Neural cell (in vitro differentiated cells): ENCODE data around the gene LATS2. TPM values are rescaled to one million over a fixed set of nuclear protein-coding genes. Genes with fewer than 3 reads are reported as not detected.

ENCODE experiments used
- H2AFZ ChIP-seq: fragments of 200-600, 300-800 bp; sonication (generic), shearing (Covaris generic); 2 replicates; pipeline ENCODE4 v1.6.0; 2014; ENCODE audit warnings: low read depth, mild to moderate bottlenecking, antibody characterized with exemption, low read length, moderate library complexity
- H3F3A ChIP-seq: fragments of 200-600 bp; shearing (Covaris generic); 2 replicates; pipeline ENCODE4 v1.6.1; 2016; ENCODE audit warnings: mild to moderate bottlenecking, moderate library complexity, mixed read lengths, antibody characterized with exemption, low read length; ENCODE audit not compliant: insufficient read depth, poor library complexity, severe bottlenecking
- H3K27ac ChIP-seq: fragments of 200-600, 300-800 bp; sonication (generic), shearing (Covaris generic); 2 replicates; pipeline ENCODE4 v1.5.1; 2014; ENCODE audit warnings: mild to moderate bottlenecking, low read length, moderate library complexity
- H3K27me3 ChIP-seq: fragments of 300-800, 200-600 bp; sonication (generic), shearing (Covaris generic); 2 replicates; pipeline ENCODE4 v1.6.0; 2014; ENCODE audit warnings: mild to moderate bottlenecking, low read depth, low read length, moderate library complexity; ENCODE audit not compliant: insufficient read depth
- H3K36me3 ChIP-seq: fragments of 300-800, 200-600 bp; sonication (generic), shearing (Covaris generic); 2 replicates; pipeline ENCODE4 v1.5.1; 2014; ENCODE audit warnings: mild to moderate bottlenecking, antibody characterized with exemption, low read length, moderate library complexity; ENCODE audit not compliant: insufficient read depth
- H3K4me2 ChIP-seq: fragments of 300-800, 200-600 bp; sonication (generic), shearing (Covaris generic); 2 replicates; pipeline ENCODE4 v1.6.0; 2014; ENCODE audit warnings: mild to moderate bottlenecking, low read length
- H3K4me3 ChIP-seq: fragments of 300-800, 200-600 bp; sonication (generic), shearing (Covaris generic); 2 replicates; pipeline ENCODE4 v1.5.1; 2014; ENCODE audit warnings: mild to moderate bottlenecking, low read length, moderate library complexity
- H3K79me2 ChIP-seq: fragments of 200-600 bp; shearing (Covaris generic); replicated peaks from 2 replicates; pipeline ENCODE4 v1.6.0; 2014; ENCODE audit warnings: mild to moderate bottlenecking, low read length, moderate library complexity; ENCODE audit not compliant: insufficient read depth
- H3K9ac ChIP-seq: fragments of 300-800, 200-600 bp; sonication (generic), shearing (Covaris generic); 2 replicates; pipeline ENCODE4 v1.6.1; 2016; ENCODE audit warnings: mild to moderate bottlenecking, low read length, mixed read lengths
- H3K9me2 ChIP-seq: fragments of 200-600 bp; shearing (Covaris generic); 2 replicates; pipeline ENCODE4 v1.6.1; 2016; ENCODE audit warnings: mild to moderate bottlenecking, low read length, mixed read lengths; ENCODE audit not compliant: insufficient read depth
- H3K9me3 ChIP-seq: fragments of 200-600, 300-800 bp; sonication (generic), shearing (Covaris generic); 2 replicates; pipeline ENCODE4 v1.6.1; 2016; ENCODE audit warnings: mild to moderate bottlenecking, mixed run types, low read length, moderate library complexity, mixed read lengths
- H4K20me1 ChIP-seq: fragments of 200-600 bp; shearing (Covaris generic); 2 replicates; pipeline ENCODE4 v1.6.1; 2016; ENCODE audit warnings: mild to moderate bottlenecking, mixed run types; ENCODE audit not compliant: insufficient read depth
- CTCF ChIP-seq: fragments of 450-650 bp; IDR thresholded peaks from 2 replicates; pipeline ENCODE4 v1.5.1; 2014; ENCODE audit warnings: antibody characterized with exemption, mild to moderate bottlenecking, moderate library complexity; ENCODE audit not compliant: poor library complexity, severe bottlenecking
- EP300 ChIP-seq: fragments of 450-650 bp; conservative IDR thresholded peaks from 2 replicates; pipeline ENCODE4 v1.6.1; 2014; ENCODE audit warnings: antibody characterized with exemption, mild to moderate bottlenecking, moderate library complexity; ENCODE audit not compliant: poor library complexity, severe bottlenecking
- EZH2 ChIP-seq: fragments of 200-600, 300-800 bp; shearing (Covaris generic), sonication (generic); IDR thresholded peaks from 2 replicates; pipeline ENCODE4 v1.6.1; 2014; ENCODE audit warnings: antibody characterized with exemption, low read length, borderline replicate concordance, mild to moderate bottlenecking; ENCODE audit not compliant: insufficient read depth, poor library complexity, severe bottlenecking
- MXI1 ChIP-seq: fragments of 450-650 bp; conservative IDR thresholded peaks from 2 replicates; pipeline ENCODE4 v1.6.1; 2014; ENCODE audit warnings: antibody characterized with exemption, mild to moderate bottlenecking; ENCODE audit not compliant: poor library complexity, severe bottlenecking
- POLR2AphosphoS5 ChIP-seq: IDR thresholded peaks from 2 replicates; pipeline ENCODE4 v1.6.1; 2012
- RAD21 ChIP-seq: fragments of 450-650 bp; conservative IDR thresholded peaks from 2 replicates; pipeline ENCODE4 v1.6.1; 2014; ENCODE audit warnings: antibody characterized with exemption, mild to moderate bottlenecking, moderate library complexity
- REST ChIP-seq: IDR thresholded peaks from 2 replicates; pipeline ENCODE4 v1.6.1; 2012; ENCODE audit warnings: borderline replicate concordance
- SMC3 ChIP-seq: fragments of 450-650 bp; conservative IDR thresholded peaks from 2 replicates; pipeline ENCODE4 v1.6.1; 2014; ENCODE audit warnings: antibody characterized with exemption, mild to moderate bottlenecking, moderate library complexity; ENCODE audit not compliant: poor library complexity
- TAF1 ChIP-seq: IDR thresholded peaks from 2 replicates; pipeline ENCODE4 v1.6.1; 2012; ENCODE audit warnings: low read depth
- polyA plus RNA-seq: library from polyadenylated mRNA; depleted of rRNA; stranded (reverse); fragments of >200 nt; gene quantifications from 2 replicates; pipeline ENCODE4 v1.2.3, GENCODE V29; 2014

Gene LATS2
- polyA plus RNA-seq, 1 donor from 2014 or later = 2.6 TPM

- Histone ChIP-seq H3K4me2 (no peak overlapping the region), H3K9ac (no peak overlapping the region), H3K9me3 (no peaks in the 10 kb centered on the region), H4K20me1 (no peaks in the 10 kb centered on the region), H2AFZ (no peak overlapping the region), H3F3A (no peaks in the 10 kb centered on the region), H3K79me2 (no peaks in the 10 kb centered on the region), H3K9me2 (no peaks in the 10 kb centered on the region), H3K27me3 (no peaks in the 10 kb centered on the region), H3K4me3 (no peak overlapping the region), H3K27ac (no peak overlapping the region), H3K36me3 (no peaks in the 10 kb centered on the region)
- TF ChIP-seq POLR2AphosphoS5 (no peak), TAF1 (no peak), EP300 (no peak), MXI1 (no peak), SMC3 (no peak)
Measured at GRCh38 chr13:21089830-21090229, 28.4 kb upstream of the LATS2 start.

- H3K36me3 ChIP-seq = no peaks in the 10 kb centered on the region
- H3K9ac ChIP-seq = no peak overlapping the region
- H3K79me2 ChIP-seq = no peaks in the 10 kb centered on the region
- no peaks in the 10 kb centered on the region for H4K20me1 ChIP-seq
- H3F3A ChIP-seq = no peaks in the 10 kb centered on the region
- no peaks in the 10 kb centered on the region for H3K27me3 ChIP-seq
- no peaks in the 10 kb centered on the region for H3K9me2 ChIP-seq
- no peak overlapping the region for H2AFZ ChIP-seq
- H3K4me2 ChIP-seq = no peak overlapping the region
- H3K9me3 ChIP-seq = no peaks in the 10 kb centered on the region
- no peak overlapping the region for H3K27ac ChIP-seq
- H3K4me3 ChIP-seq = no peak overlapping the region
- TF ChIP-seq TAF1 = no peak
- TF ChIP-seq EZH2 = no peak
- no peak for TF ChIP-seq MXI1
- TF ChIP-seq REST = no peak
- no peak for TF ChIP-seq RAD21
- no peak for TF ChIP-seq EP300
- no peak for TF ChIP-seq POLR2AphosphoS5
- no peak for TF ChIP-seq SMC3
- no peak for TF ChIP-seq CTCF
Measured at GRCh38 chr13:21088534-21088933, 27.1 kb upstream of the LATS2 start.

GRCh38 chr13:21086929-21087328 is 25.5 kb upstream of the LATS2 start:
- no peak overlapping the region for H2AFZ ChIP-seq
- H3K79me2 ChIP-seq = no peaks in the 10 kb centered on the region
- no peak overlapping the region for H3K4me3 ChIP-seq
- no peak for TF ChIP-seq REST
- TF ChIP-seq TAF1 = no peak
- no peak for TF ChIP-seq MXI1
- TF ChIP-seq EP300 = no peak
- TF ChIP-seq CTCF = no peak
- TF ChIP-seq POLR2AphosphoS5 = no peak
- no peak for TF ChIP-seq SMC3
- TF ChIP-seq EZH2 = no peak
- no peak for TF ChIP-seq RAD21
- H3K36me3 ChIP-seq = no peaks in the 10 kb centered on the region
- no peaks in the 10 kb centered on the region for H4K20me1 ChIP-seq
- no peaks in the 10 kb centered on the region for H3F3A ChIP-seq
- no peaks in the 10 kb centered on the region for H3K9me2 ChIP-seq
- no peak overlapping the region for H3K9ac ChIP-seq
- H3K4me2 ChIP-seq = no peak overlapping the region
- H3K27ac ChIP-seq = no peak overlapping the region
- no peaks in the 10 kb centered on the region for H3K27me3 ChIP-seq
- no peaks in the 10 kb centered on the region for H3K9me3 ChIP-seq
